CD4-positive, alpha-beta T cell (primary cell): ENCODE results near the gene ITGA11. TPM values are rescaled to one million over a fixed set of nuclear protein-coding genes. Genes with fewer than 3 reads are reported as not detected.

Experiments used
- ATAC-seq: fragments of 200-7000 bp; cut with Tn5 transposase; one replicate; pipeline ENCODE4 v1.10.0; 2022; ENCODE audit warnings: mild to moderate bottlenecking; ENCODE audit not compliant: poor library complexity
- CTCF ChIA-PET: fragments of 350-600 bp; sonication (Branson Sonifier 250); formaldehyde crosslinking; loops from one replicate; lab custom pipeline; 2021; ENCODE audit warnings: antibody characterized with exemption, inconsistent platforms; lab: Charles Lee
- POLR2A ChIA-PET: fragments of 350-600 bp; sonication (Branson Sonifier 250); formaldehyde crosslinking; loops from one replicate; lab custom pipeline; 2021; ENCODE audit warnings: antibody characterized with exemption, inconsistent platforms; lab: Charles Lee
- DNase-seq, 14 experiments: peaks; one replicate each; pipeline ENCODE4 v3.0.0-alpha.2; 2013 to 2020; ENCODE audit warnings: mixed read lengths in 2 of 14
- H3K27ac ChIP-seq, 2 donors: one replicate each; pipeline versions ENCODE4 v1.5.1 to v1.7.0; 2013; ENCODE audit warnings: low read length in 2 of 2, low read depth in 1 of 2, mild to moderate bottlenecking in 1 of 2
- H3K27me3 ChIP-seq, 2 experiments: 1 replicate in 1 of 2; 2 replicates in 1 of 2; pipeline versions ENCODE4 v1.6.1 to v1.7.0; 2013; ENCODE audit warnings: low read length in 2 of 2, control low read depth in 1 of 2, mild to moderate bottlenecking in 1 of 2, moderate library complexity in 1 of 2; ENCODE audit not compliant: insufficient read depth in 2 of 2, control insufficient read depth in 1 of 2
- H3K36me3 ChIP-seq: one replicate; pipeline ENCODE4 v1.6.1; 2013; ENCODE audit warnings: low read length, control low read depth; ENCODE audit not compliant: insufficient read depth
- H3K4me1 ChIP-seq: one replicate; pipeline ENCODE4 v1.6.1; 2013; ENCODE audit warnings: low read length, control low read depth; ENCODE audit not compliant: insufficient read depth
- H3K4me3 ChIP-seq: one replicate; pipeline ENCODE4 v1.5.1; 2013; ENCODE audit warnings: mild to moderate bottlenecking, low read length, moderate library complexity
- H3K9me3 ChIP-seq, 2 experiments: 1 replicate in 1 of 2; 2 replicates in 1 of 2; pipeline versions ENCODE4 v1.6.1 to v1.7.0; 2013; ENCODE audit warnings: low read length in 2 of 2, mild to moderate bottlenecking in 2 of 2, control low read depth in 1 of 2, moderate library complexity in 1 of 2; ENCODE audit not compliant: control insufficient read depth in 1 of 2, insufficient read depth in 1 of 2
- H3K27ac Mint-ChIP-seq: one replicate; pipeline ENCODE4 v1.8.0; 2020; ENCODE audit warnings: mixed read lengths
- H3K27me3 Mint-ChIP-seq: one replicate; pipeline ENCODE4 v1.8.0; 2021; ENCODE audit warnings: mixed read lengths
- H3K36me3 Mint-ChIP-seq: one replicate; pipeline ENCODE4 v1.8.0; 2021; ENCODE audit warnings: low read depth, mixed read lengths
- H3K4me1 Mint-ChIP-seq: one replicate; pipeline ENCODE4 v1.8.0; 2021; ENCODE audit warnings: low read depth, mixed read lengths
- H3K4me3 Mint-ChIP-seq: one replicate; pipeline ENCODE4 v1.8.0; 2020; ENCODE audit warnings: mild to moderate bottlenecking, mixed read lengths
- H3K9me3 Mint-ChIP-seq: one replicate; pipeline ENCODE4 v1.8.0; 2020; ENCODE audit warnings: mixed read lengths
- intact Hi-C, 2 experiments: fragments of 100-400 bp; cut with DNase I in 1 of 2; cut with micrococcal nuclease in 1 of 2; formaldehyde crosslinking; loops; one replicate each; pipeline versions ENCODE4 v1.15.1 to v1.9.0; 2023 to 2025; cut with DNase I, micrococcal nuclease
- total RNA-seq, 174 experiments: library from RNA in 2 of 174; stranded (reverse) in 2 of 174; gene quantifications; one replicate each; pipeline ENCODE4 v1.2.3 and lab custom pipeline; 2021 to 2026
- TF ChIP-seq, protein P1 (sequence below): fragments of 200-600 bp; IDR thresholded peaks from one replicate; pipeline ENCODE4 v1.8.0; 2022; ENCODE audit warnings: antibody characterized with exemption, mild to moderate bottlenecking

Gene ITGA11
- total RNA-seq, 2 experiments from 2014 or later = 0.08 to 0.20 TPM

DNA sequence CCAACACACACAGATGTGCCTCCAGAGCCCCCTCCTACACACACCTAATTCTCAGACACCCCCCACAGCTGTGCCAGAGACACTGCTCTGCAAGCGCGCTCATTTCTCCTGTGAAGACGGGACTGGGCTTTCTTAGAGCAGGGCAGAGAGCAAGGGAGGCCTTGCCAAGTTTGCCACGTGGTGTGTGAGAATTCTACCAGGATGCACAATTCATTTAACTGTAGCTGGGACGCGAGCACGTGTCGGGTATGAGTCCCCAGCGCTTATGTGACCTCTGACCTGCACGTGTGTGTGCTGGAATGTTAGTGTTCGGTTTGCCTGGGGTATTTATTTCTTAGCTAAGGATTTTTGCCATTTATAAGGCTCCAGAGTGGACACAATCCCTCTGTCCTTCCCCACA, 117.4 kb downstream of the ITGA11 start:
- peak in 1 of 14 experiments; percentile 28 for DNase-seq
- Histone ChIP-seq H3K4me1 (no peaks in the 10 kb centered on the region), H3K4me3 (no peak overlapping the region), H3K27ac (no peak overlapping the region), H3K27me3 (no peaks in the 10 kb centered on the region), H3K9me3 (no peaks in the 10 kb centered on the region), H3K36me3 (no peaks in the 10 kb centered on the region)
- ChIA-PET POLR2A (interaction anchor here (1.3 to 2.1 kb wide), 2 partner anchors 8 to 14 kb away, joined by 5 to 6 read pairs; no protein-coding TSS in a partner anchor), CTCF (interaction anchor here (1.4 kb wide), 1 partner anchor 8 kb away, joined by 4 read pairs; no protein-coding TSS in a partner anchor)
- no peaks in the 10 kb centered on the region for H3K27me3 Mint-ChIP-seq
- H3K9me3 Mint-ChIP-seq = no peaks in the 10 kb centered on the region
- no peak overlapping the region for H3K27ac Mint-ChIP-seq
- intact Hi-C loops = no loop called here
- no peak overlapping the region for H3K4me3 Mint-ChIP-seq
- H3K4me1 Mint-ChIP-seq = peaks cover 10% of the 10 kb centered on the region
- no peaks in the 10 kb centered on the region for H3K36me3 Mint-ChIP-seq
- no peak for ATAC-seq
- TF ChIP-seq, protein P1, sequence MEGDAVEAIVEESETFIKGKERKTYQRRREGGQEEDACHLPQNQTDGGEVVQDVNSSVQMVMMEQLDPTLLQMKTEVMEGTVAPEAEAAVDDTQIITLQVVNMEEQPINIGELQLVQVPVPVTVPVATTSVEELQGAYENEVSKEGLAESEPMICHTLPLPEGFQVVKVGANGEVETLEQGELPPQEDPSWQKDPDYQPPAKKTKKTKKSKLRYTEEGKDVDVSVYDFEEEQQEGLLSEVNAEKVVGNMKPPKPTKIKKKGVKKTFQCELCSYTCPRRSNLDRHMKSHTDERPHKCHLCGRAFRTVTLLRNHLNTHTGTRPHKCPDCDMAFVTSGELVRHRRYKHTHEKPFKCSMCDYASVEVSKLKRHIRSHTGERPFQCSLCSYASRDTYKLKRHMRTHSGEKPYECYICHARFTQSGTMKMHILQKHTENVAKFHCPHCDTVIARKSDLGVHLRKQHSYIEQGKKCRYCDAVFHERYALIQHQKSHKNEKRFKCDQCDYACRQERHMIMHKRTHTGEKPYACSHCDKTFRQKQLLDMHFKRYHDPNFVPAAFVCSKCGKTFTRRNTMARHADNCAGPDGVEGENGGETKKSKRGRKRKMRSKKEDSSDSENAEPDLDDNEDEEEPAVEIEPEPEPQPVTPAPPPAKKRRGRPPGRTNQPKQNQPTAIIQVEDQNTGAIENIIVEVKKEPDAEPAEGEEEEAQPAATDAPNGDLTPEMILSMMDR = no peak

DNA sequence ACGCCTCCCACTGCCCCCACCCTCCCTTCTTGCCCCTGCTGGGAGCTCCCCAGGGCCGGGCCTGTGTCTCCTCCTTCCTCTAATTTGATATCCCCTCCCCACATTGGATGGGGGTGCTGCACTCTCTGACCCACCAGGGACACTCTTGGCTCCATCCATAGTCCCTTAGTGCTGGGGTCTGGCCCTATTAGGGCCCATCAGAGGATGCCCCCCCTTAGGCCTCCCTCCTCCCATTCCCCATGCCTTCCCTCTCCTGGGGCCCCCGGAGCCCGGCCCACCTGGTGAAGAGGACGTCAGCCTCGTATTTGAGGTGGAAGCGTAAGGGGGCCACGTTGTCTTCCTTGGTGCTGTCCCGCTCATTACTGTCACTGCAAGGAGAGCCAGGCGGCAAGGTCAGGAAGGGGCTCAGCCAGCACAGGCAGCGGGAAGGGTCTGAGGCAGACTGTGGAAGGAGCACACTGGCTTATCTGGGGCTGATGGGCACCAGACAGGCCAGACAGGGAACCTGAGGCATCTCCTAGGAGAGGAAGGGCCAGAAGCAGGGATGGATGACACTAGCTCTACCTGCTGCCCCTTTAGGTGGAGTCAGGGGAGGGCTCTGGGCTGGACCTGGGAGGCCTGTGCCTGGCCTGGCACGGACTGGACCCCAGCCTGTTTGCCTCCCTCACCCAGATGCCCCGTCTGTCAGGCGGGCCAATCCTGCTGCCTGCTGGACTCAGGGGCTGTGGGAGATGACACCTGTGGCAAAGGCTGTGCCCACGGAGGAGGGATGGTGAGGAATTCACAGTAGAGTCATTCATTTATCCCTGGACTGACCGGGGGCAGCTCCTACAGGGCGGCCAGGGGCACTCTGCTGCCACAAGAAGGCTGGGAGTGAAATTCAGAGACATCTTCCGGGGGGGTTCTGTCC, 118.2 kb downstream of the ITGA11 start:
- Histone ChIP-seq H3K9me3 (no peaks in the 10 kb centered on the region), H3K27ac (no peak overlapping the region), H3K4me1 (no peaks in the 10 kb centered on the region), H3K4me3 (no peak overlapping the region), H3K36me3 (no peaks in the 10 kb centered on the region), H3K27me3 (no peaks in the 10 kb centered on the region)
- H3K4me1 Mint-ChIP-seq = peaks cover 10% of the 10 kb centered on the region
- ATAC-seq (no peak), DNase-seq (peak in 1 of 14 experiments; percentile 24)
- H3K27ac Mint-ChIP-seq = no peak overlapping the region
- POLR2A ChIA-PET = no interaction called here
- TF ChIP-seq, protein P1 = no peak
- no peak overlapping the region for H3K4me3 Mint-ChIP-seq
- no peaks in the 10 kb centered on the region for H3K36me3 Mint-ChIP-seq
- intact Hi-C loops = no loop called here
- no peaks in the 10 kb centered on the region for H3K9me3 Mint-ChIP-seq
- CTCF ChIA-PET = interaction anchor here (1.4 kb wide), 1 partner anchor 8 kb away, joined by 4 read pairs; no protein-coding TSS in a partner anchor
- no peaks in the 10 kb centered on the region for H3K27me3 Mint-ChIP-seq

- DNase-seq = peak in 1 of 14 experiments; percentile 17
- Histone ChIP-seq H3K36me3 (no peaks in the 10 kb centered on the region), H3K4me3 (no peak overlapping the region), H3K27me3 (no peaks in the 10 kb centered on the region), H3K4me1 (no peaks in the 10 kb centered on the region), H3K9me3 (no peaks in the 10 kb centered on the region), H3K27ac (no peak overlapping the region)
- POLR2A ChIA-PET = interaction anchor here (1.6 kb wide), 1 partner anchor 16 kb away, joined by 3 read pairs; no protein-coding TSS in a partner anchor
- TF ChIP-seq, protein P1 = no peak
- H3K4me1 Mint-ChIP-seq = peaks cover 10% of the 10 kb centered on the region
- no peaks in the 10 kb centered on the region for H3K27me3 Mint-ChIP-seq
- H3K4me3 Mint-ChIP-seq = no peak overlapping the region
- no peak overlapping the region for H3K27ac Mint-ChIP-seq
- no peaks in the 10 kb centered on the region for H3K36me3 Mint-ChIP-seq
- ATAC-seq = no peak
- intact Hi-C loops = no loop called here
- CTCF ChIA-PET = no interaction called here
- no peaks in the 10 kb centered on the region for H3K9me3 Mint-ChIP-seq
Measured at GRCh38 chr15:68312701-68313204, 119.2 kb downstream of the ITGA11 start.
